22Rv1 (cell line): ENCODE data around the gene AOPEP.

ENCODE experiments used
- H3K27ac ChIP-seq: fragments of 450-650 bp; 2 replicates; pipeline ENCODE4 v1.5.1; 2017
- CTCF ChIP-seq: fragments of 450-650 bp; IDR thresholded peaks from 2 replicates; pipeline ENCODE4 v1.5.1; 2017; ENCODE audit warnings: mild to moderate bottlenecking
- ZFX ChIP-seq: fragments of 450-650 bp; IDR thresholded peaks from 2 replicates; pipeline ENCODE4 v1.6.1; 2017; ENCODE audit warnings: antibody characterized with exemption, borderline replicate concordance

AOPEP gene, protein sequence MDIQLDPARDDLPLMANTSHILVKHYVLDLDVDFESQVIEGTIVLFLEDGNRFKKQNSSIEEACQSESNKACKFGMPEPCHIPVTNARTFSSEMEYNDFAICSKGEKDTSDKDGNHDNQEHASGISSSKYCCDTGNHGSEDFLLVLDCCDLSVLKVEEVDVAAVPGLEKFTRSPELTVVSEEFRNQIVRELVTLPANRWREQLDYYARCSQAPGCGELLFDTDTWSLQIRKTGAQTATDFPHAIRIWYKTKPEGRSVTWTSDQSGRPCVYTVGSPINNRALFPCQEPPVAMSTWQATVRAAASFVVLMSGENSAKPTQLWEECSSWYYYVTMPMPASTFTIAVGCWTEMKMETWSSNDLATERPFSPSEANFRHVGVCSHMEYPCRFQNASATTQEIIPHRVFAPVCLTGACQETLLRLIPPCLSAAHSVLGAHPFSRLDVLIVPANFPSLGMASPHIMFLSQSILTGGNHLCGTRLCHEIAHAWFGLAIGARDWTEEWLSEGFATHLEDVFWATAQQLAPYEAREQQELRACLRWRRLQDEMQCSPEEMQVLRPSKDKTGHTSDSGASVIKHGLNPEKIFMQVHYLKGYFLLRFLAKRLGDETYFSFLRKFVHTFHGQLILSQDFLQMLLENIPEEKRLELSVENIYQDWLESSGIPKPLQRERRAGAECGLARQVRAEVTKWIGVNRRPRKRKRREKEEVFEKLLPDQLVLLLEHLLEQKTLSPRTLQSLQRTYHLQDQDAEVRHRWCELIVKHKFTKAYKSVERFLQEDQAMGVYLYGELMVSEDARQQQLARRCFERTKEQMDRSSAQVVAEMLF

DNA sequence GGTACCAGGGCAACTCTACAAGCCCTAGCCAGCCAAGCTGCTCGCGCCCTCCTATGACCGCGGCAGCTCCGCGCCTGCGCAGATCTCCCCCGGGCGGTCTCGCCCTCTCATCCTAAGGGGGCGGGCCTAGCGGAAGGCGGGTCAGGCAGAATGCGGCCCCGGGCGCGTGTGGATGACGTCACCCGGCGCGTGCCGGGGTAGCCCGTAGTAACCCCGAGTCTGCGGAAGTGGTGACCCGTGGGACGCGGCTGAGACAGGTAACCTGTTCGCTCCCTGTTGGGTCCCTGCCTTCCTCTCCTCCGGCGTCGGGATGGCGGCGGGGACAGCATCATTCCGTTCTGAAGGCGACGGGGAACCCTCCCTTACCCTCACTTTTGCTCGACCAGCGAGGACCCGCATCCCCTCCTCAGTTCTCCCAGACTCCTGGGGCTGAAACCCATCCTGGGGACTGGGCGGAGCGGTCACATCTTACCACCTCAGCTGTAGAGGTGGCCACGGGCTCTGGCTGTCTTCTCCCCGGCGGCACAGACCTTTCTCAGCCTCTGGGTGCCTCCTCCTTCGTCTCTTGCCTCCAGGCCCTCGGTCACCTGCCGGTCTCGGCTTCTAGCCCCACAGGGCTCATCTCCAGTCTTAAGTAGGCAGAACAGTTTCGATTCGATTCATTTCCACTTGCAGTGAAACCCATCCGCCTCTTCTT, at the start of gene AOPEP:
Gene AOPEP, plus strand, starts transcription at position 205 of the 697 bp plus-strand sequence. CDS start 33,085 bp downstream, outside the sequence.
- TF ChIP-seq ZFX (no peak), CTCF (no peak)
- H3K27ac ChIP-seq, result peak within 1 kb of the TSS; percentile 47

DNA sequence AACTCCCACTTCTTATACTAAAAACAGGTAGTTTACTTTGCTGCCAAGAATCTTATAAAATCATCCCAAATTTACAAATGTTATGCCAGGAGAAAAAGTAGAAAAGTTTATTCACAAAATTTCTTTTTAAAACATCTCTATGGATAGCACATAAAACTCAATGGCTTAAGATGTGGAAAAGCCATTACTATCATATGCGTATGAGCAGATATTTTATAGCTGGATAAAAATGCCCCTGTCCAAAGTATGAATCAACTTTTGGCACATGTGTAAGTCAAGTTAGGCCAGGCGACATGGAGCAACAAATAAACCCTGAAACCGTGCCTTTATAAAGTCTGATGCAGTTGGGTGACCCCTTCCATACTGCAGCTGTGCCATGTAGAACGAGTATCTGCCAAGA, 48.6 kb upstream of the AOPEP start:
- TF ChIP-seq ZFX (no peak), CTCF (no peak)
- H3K27ac ChIP-seq, result no peak overlapping the region

DNA sequence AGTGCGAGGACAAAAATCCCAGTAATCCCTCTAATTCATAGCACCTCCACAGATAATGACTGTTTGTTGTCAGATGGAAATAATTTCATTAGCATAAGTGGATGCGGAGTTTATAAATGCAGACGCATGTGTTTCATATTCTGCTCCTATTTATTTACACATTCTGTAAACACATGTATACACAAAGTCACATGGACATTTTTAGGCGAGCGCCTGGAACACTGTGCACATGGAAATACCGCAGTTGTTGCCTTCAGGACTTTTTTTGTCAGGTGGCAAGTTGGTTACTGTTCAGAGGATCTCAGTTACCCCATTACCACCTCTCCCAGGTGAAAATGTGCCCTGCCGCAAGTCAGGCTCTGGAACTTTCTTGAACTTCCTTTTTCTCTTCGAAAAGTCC, 46.9 kb upstream of the AOPEP start:
- TF ChIP-seq ZFX (no peak), CTCF (no peak)
- no peak overlapping the region for H3K27ac ChIP-seq

DNA sequence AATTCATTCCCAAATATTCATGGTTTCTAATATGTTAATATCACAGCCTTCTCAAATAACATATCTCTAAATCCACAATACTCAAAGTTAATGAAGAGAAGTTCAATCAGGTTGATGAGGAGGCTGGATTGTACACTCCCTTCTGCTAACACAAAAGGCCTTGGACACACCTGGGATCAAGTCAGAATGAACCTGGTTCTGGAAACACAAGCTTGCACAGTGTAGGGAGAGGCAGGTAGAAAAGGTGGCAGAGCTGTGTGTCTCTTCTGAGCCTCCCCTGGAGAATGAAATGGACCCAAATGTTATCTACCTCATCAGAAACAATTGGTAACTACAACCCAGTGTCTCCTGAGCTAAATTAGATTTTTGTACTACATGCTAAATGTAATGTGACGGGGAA, 46.5 kb upstream of the AOPEP start:
- H3K27ac ChIP-seq, result no peak overlapping the region
- TF ChIP-seq ZFX, result no peak
- TF ChIP-seq CTCF, result no peak

- H3K27ac ChIP-seq, result no peak overlapping the region
- TF ChIP-seq ZFX, result no peak
- no peak for TF ChIP-seq CTCF
Measured at GRCh38 chr9:94680621-94681020, 45.9 kb upstream of the AOPEP start.

DNA sequence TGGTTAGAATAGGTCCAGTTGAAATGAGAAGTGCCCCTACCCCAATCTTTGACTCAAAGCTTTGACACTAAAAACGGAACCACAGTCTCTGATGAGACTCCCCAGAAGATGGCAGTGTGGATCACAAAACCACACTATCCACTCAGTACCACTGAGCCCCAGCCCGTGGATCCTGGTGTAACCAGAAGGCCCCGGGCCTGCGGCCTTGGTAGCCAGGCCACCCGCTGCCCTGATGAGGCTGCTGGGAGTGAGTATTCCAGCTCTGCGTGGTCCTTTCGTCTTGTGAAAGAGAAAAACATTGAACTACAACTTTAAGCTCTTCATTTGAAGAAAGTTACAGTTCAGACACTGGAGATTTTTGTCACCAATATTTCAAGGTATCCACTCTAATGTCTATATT, 45.0 kb upstream of the AOPEP start:
- H3K27ac ChIP-seq, result no peak overlapping the region
- no peak for TF ChIP-seq ZFX
- TF ChIP-seq CTCF, result peak; percentile 80
